ENCODE results near the gene SAMHD1. TPM values are rescaled to one million over a fixed set of nuclear protein-coding genes. Genes with fewer than 3 reads are reported as not detected.
A peak's percentile ranks its signal among the peaks of the same experiment; 100 is the strongest.

Gene SAMHD1
- total and polyA plus RNA-seq, 2 experiments from 2014 or later = 7.3 to 10.3 TPM

- H3K4me1 ChIP-seq (ENCODE audit: low read depth) = peaks cover 21% of the 10 kb centered on the region
- H3K9me3 ChIP-seq (ENCODE audit: low read depth) = no peaks in the 10 kb centered on the region
- no peak for TF ChIP-seq CTCF (IDR thresholded peaks at IDR 0.05; ENCODE audit: low read depth, low read length)
- DNase-seq (ENCODE audit: low read depth in 1 of 2, low spot score in 1 of 2) = no peak
- no peaks in the 10 kb centered on the region for H3K36me3 ChIP-seq
- H3K27me3 ChIP-seq = no peaks in the 10 kb centered on the region
- H3K27ac ChIP-seq = no peak overlapping the region
- no peak overlapping the region for H3K4me3 ChIP-seq
Observed at GRCh38 chr20:36865076-36865860, 86.2 kb downstream of the SAMHD1 start.

- Histone ChIP-seq H3K9me3 (ENCODE audit: low read depth) (no peaks in the 10 kb centered on the region), H3K4me1 (ENCODE audit: low read depth) (peaks cover 34% of the 10 kb centered on the region), H3K27ac (peak overlapping the region; percentile 60), H3K4me3 (peak overlapping the region; percentile 55), H3K36me3 (no peaks in the 10 kb centered on the region), H3K27me3 (no peaks in the 10 kb centered on the region)
- DNase-seq (ENCODE audit: low read depth in 1 of 2, low spot score in 1 of 2) = peak in 1 of 2 donors; percentile 52
- no peak for TF ChIP-seq CTCF (IDR thresholded peaks at IDR 0.05; ENCODE audit: low read depth, low read length)
Observed at GRCh38 chr20:36862857-36863668, 88.4 kb downstream of the SAMHD1 start.

- H3K4me3 ChIP-seq = peak overlapping the region; percentile 55
- H3K27me3 ChIP-seq = no peaks in the 10 kb centered on the region
- H3K27ac ChIP-seq = no peak overlapping the region
- H3K4me1 ChIP-seq (ENCODE audit: low read depth) = peaks cover 34% of the 10 kb centered on the region
- TF ChIP-seq CTCF (IDR thresholded peaks at IDR 0.05; ENCODE audit: low read depth, low read length) = no peak
- DNase-seq (ENCODE audit: low read depth in 1 of 2, low spot score in 1 of 2) = peak; percentile 35 to 78
- no peaks in the 10 kb centered on the region for H3K36me3 ChIP-seq
- H3K9me3 ChIP-seq (ENCODE audit: low read depth) = no peaks in the 10 kb centered on the region
Observed at GRCh38 chr20:36861875-36862801, 89.4 kb downstream of the SAMHD1 start.

- TF ChIP-seq CTCF (IDR thresholded peaks at IDR 0.05; ENCODE audit: low read depth, low read length) = no peak
- H3K9me3 ChIP-seq (ENCODE audit: low read depth) = no peaks in the 10 kb centered on the region
- H3K36me3 ChIP-seq = no peaks in the 10 kb centered on the region
- H3K27ac ChIP-seq = no peak overlapping the region
- peaks cover 34% of the 10 kb centered on the region for H3K4me1 ChIP-seq (ENCODE audit: low read depth)
- DNase-seq (ENCODE audit: low read depth in 1 of 2, low spot score in 1 of 2) = no peak
- H3K27me3 ChIP-seq = no peaks in the 10 kb centered on the region
- peak overlapping the region; percentile 55 for H3K4me3 ChIP-seq
Observed at GRCh38 chr20:36861625-36861874, 90.0 kb downstream of the SAMHD1 start.
